ENCODE data around the gene CS.
"Not testable (repeated sequence)": the region's sequence is repeated elsewhere in the genome, so short reads cannot be mapped to it uniquely, and the experiment has no call there.

Gene CS

DNA sequence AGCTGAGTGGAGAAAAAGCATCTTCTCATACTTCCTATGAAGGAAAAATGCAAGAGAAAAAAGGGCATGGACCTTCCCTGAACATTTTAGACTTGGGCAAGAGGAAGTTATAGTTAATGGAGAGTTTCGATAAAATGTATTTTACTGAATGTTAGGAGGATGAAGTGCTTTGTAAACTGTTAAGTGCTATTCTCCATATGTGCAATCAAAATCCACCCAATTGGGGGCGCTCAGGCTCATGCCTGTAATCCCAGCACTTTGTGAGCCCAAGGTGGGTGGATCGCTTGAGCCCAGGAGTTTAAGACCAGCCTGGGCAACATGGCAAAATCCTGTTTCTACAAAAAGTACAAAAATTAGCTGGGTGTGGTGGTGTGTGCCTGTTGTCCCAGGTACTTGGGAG is 17.5 kb upstream of the CS start:
- no peak for DNase-seq (ENCODE audit: low read depth)

- peak; percentile 93 for DNase-seq (ENCODE audit: low read depth)
These were observed 15.7 kb upstream of the CS start, which contains the start of gene CNPY2 for GRCh38 chr12:56315622-56316473. Gene CNPY2, minus strand, starts transcription at chr12:56315988. Its CDS starts 771 bp downstream, at chr12:56315217.

DNA sequence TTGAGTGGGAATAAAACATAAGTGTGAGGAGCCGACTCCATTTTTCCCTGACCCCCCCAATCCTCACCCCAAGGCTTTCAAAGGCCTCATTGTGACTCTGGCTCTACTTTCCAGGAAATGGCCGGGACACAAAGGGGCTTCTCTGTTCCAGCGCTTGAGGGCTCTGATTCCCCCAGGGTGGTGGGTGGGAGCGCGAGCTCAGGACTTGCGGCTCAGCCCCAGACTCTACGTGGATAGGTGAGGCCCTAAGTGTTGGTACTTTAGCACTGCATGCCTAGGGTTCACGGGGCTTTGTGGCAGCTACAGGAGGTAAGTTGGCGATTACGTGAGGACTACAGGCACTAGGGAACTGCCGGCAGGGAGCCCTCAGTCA is 15.1 kb upstream of the CS start:
- no peak for DNase-seq (ENCODE audit: low read depth)

DNA sequence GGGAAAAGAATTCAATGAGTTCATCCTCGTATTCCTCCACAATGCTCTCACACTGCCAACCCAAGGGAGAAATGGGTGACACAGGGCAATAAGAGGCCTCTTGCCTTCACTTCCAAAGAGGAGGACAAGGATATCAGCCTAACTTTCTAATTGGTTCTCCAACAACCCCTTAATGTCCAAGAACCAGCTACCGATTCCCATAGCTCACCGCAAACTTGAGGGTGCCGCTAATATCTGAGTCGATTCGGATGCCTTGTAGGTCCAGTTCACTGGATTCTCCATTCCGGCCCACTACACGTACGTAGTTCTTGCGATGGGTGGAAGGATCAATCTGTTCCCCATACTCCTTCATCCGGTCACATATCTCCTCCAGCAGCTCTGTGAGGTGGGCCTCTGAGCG is 10.9 kb upstream of the CS start:
- no peak for DNase-seq (ENCODE audit: low read depth)

DNA sequence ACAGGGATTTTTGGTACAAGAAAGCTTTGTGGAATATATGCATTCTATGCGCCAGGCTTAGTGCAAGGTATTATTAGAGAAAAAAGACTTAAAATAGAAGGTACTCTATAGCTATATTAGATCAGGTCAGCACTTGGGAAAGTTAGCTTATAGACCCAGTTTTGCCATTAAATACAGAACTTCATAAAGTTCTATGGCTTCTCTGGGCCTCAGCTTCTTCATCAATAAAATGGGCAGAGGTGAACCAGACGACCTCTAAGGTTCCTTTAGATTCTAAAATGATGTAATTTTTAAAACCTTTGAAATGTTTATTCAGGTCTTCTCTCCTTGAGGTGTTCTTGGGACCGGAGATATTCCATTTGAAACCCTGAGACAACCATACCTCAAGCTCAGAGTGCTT is 8.6 kb upstream of the CS start:
- no peak for DNase-seq (ENCODE audit: low read depth)

DNA sequence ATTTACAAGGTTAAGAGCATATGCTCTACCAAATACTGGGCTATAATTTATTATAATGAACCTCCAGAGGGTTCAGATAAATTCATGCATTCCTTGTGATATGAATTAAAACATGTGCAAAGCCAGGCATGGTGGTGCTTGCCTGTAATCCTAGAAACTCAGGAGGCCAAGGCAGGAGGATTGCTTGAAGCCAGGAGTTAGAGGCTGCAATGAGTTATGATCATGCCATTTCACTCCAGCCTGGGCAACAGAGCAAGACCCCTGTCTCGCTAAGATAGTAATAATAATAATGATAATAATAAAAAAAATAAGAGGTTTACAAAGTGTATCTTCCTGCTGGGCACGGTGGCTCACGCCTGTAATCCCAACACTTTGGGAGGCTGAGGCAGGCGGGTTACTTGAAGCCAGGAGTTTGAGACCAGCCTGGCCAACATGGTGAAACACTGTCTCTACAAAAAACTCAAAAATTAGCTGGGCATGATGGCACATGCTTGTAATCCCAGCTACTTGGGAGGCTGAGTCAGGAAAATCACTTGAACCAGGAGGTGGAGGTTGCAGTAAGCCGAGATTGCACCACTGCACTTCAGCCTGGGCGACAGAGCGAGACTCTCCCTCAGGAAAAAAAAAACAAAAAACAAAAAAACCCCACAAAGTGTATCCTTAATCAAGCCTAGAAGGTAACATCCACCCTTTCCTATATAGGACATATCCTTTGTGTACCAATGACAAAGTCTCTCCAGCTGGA is 7.3 kb upstream of the CS start:
- no peak for DNase-seq (ENCODE audit: low read depth)

DNA sequence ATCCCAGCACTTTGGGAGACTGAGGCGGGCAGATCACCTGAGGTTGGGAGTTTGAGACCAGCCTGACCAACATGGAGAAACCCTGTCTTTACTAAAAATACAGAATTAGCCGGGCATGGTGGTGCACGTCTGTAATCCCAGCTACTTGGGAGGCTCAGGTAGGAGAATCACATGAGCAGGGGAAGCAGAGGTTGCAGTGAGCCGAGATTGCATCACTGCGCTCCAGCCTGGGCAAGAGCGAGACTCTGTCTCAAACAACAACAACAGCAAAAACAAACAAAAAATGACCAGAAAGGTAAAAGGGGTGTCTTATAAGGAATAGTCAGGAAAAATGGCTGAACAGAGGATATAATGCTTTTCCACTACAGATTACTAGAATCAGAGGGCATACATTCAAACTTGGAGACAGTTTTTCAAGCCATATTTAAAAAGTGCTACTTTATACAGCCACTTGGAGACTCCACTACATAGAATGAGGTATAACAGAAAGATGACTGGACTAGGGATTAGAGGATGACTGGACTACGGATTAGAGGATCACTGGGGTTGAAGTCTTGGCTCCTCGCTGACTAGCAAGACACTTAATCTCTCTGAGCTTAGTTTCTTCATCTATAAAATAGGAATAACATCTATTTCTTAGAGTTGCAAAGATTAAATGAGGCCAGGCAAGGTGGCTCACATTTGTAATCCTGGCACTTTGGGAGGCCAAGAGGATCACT is 4.9 kb upstream of the CS start:
- DNase-seq (ENCODE audit: low read depth) = no peak

- no peak for DNase-seq (ENCODE audit: low read depth)
These were observed 4.1 kb upstream of the CS start for GRCh38 chr12:56304276-56304675.

DNA sequence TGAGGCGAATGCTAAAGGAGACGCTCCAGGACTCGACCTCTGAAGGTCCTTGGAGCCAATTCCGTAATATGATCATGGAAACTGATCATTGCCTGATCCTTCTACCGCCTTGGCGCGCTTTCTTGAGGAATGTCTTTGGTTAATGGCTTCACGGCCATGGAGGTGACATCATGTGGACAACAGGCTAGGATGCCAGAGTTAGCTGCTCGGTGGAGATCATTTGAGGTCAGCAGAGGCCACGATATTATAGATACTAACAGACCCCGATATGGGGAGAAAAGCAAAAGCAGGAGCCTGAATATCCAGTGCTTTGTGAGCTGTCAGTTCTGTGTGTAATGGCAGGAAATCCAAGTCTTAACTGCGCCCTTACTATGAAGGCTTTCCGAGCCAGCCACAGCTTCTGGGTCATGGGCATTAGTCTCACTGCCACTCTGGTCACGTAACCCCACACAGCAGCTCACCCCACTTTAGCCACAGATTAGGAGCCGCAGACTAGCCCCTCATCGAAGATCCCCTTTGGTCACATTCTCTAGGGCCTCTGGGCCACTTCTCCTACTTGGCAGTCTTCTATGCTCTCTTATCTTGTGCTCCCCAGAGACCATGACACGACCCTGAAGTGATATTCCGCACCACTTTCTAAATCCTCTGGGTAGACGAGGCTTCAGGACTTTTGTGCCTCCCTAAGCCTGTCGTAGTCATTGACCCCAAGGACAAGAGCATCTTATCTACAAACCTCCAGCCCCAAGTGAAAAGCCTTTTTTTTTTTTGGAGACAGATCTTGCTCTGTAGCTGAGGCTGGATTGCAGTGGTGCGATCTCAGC is 724 bp upstream of the CS start:
- DNase-seq (ENCODE audit: low read depth) = no peak

GRCh38 chr12:56299308-56299852 is 750 bp downstream of the CS start:
- DNase-seq (ENCODE audit: low read depth) = no peak

- no peak for DNase-seq (ENCODE audit: low read depth)
These were observed 1.3 kb downstream of the CS start for GRCh38 chr12:56298828-56299227.

DNA sequence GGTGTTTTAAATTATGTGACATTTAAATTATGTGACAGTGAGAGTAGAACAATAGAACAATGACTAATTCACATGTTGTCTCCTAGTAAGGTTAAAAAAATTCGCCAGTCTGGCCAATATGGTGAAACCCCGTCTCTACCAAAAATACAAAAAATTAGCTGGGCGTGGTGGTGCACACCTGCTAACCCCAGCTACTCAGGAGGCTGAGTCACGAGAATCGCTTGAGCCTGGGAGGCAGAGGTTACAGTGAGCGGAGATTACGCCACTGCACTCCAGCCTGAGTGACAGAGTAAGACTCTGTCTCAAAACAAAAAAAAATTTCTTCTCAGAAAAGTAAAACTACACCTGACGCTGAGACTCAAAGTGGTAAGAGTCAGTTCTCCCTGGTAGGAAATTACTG is 2.7 kb downstream of the CS start:
- no peak for DNase-seq (ENCODE audit: low read depth)

DNA sequence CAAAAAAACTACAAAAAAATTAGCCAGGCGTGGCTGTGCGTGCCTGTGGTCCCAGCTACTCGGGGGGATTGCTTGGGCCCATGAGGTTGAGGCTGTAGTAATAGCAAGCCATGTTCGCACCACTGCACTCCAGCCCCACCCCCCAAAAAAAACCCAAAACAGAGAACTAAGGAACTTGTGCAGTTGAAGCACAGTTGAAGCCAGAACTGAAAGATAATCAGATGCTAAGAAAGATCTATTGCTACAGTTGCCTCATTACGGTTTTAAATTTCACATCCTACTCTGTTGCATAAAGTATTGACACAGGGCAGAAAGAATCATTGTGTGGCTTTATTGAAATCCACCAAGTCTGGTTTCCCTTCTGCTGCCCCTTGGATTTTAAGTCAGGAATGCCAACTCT is 3.8 kb downstream of the CS start:
- no peak for DNase-seq (ENCODE audit: low read depth)

GRCh38 chr12:56293795-56294194 is 6.3 kb downstream of the CS start:
- no peak for DNase-seq (ENCODE audit: low read depth)

DNA sequence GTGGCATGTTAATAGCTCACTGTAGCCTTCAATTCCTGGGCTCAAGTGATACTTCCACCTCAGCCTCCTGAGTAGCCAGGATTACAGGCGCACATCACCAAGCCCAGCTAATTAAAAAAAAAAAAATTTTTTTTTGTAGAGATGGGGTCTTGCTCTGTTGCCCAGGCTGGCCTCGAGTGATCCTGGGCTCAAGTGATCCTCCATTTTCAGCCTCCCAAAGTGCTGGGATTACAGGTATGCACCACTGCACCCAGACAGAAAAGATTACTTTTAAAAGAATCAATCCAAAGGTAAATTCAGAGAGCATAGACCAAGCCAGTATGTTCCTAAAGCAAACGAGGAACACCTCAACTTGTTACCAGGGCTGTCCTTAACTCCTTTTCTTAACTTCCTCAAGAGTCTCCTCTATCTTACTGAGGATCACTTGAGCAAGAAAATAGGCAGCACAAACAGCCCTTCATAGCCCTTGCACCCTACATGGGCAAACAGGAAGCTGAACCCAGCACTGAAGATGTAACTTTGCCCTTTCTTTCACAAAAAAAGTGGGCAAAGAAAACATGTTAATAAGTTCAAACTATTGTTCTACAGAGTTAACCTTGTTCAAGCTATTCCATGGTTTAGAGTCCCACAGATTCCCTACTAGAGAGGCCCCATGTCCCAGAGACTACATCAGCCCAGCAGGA is 11.3 kb downstream of the CS start:
- no peak for DNase-seq (ENCODE audit: low read depth)

DNA sequence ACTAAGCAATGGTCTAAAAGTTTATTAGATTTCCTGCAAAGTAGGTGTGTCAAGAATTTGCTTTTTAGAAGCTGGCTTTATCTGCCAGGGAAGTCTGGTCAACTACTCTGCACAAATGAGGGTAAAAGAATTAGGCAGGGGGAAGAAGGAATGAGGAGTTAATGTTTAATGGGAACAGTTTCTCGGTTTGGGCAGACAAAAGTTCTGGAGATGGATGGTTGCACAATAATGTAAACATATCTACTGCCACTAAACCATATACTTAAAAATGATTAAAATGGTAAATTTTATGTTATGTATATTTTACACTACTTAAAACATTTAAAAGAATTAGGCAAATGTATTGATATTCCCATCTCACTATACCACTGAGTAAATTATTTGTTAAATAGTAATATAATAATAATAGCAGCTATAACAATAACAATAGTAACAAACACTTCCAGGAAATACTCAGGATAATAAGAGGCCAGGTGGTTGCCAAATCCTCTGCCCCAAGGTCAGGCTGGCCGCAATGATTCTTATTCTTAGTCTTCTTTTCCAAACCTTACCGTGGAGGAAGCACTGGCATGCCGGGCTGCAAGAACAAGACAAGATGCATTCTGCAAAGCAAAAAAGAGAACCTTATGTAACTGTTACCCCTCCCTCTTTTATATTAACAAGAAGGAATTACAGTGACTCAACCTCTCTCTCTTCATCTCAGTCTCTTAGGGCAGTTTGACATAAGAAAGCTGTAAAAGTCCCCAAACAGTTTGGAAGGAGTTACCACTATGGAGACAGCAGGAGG is 13.9 kb downstream of the CS start:
- no peak for DNase-seq (ENCODE audit: low read depth)

DNA sequence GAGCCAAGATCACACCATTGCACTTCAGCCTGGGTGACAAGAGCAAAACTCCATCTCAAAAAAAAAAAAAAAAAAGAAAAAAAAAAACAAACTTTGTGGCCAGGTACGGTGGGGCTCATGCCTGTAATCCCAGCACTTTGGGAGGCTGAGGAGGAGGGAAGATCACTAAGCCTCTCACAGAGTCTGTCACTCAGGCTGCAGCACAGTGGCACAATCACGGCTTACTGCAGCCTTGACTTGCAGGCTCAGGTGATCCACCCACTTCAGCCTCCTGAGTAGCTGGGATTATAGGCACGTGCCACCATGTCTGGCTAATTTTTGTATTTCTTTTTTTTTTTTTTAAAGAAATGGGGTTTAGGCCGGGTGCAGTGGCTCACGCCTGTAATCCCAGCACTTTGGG is 15.9 kb downstream of the CS start:
- DNase-seq (ENCODE audit: low read depth) = not testable (repeated sequence)

- no peak for DNase-seq (ENCODE audit: low read depth)
These were observed 17.6 kb downstream of the CS start for GRCh38 chr12:56282579-56282978.

DNA sequence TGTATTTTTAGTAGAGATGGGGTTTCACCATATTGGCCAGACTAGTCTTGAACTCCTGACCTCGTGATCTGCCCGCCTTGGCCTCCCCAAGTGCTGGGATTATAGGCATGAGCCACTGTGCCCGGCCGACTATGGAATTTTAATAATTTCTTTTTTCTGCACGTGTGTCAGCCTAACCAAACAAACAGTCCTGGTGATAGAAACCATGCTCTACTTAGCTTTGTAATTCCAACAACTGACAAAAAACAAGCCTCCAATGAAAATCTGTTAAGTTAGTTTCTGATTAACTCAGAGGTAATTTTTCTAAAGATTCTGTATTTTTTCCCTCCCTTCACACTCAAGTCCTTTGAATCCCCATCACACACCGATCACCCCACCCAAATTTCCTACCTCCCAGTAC is 18.1 kb downstream of the CS start:
- no peak for DNase-seq (ENCODE audit: low read depth)

- no peak for DNase-seq (ENCODE audit: low read depth)
These were observed 19.3 kb downstream of the CS start for GRCh38 chr12:56280849-56281248.

Measured in stimulated activated CD8-positive, alpha-beta memory T cell treated with anti-CD3 and anti-CD28 coated beads, Interleukin-4, amount 100 ng/mL, for 24 hours (primary cell).